Activated CD4-positive, alpha-beta T cell treated with anti-CD3 and anti-CD28 coated beads, Interleukin-2, amount 10 ng/mL, durations not matched to agents 7 days and 5 days (primary cell): ENCODE data around the gene KLHL36. TPM values are rescaled to one million over a fixed set of nuclear protein-coding genes. Genes with fewer than 3 reads are reported as not detected.

Experiments used
- CTCF ChIA-PET: fragments of 350-600 bp; sonication (Branson Sonifier 250); formaldehyde crosslinking; loops from one replicate; lab custom pipeline; 2021; ENCODE audit warnings: antibody characterized with exemption; lab: Charles Lee
- POLR2A ChIA-PET: fragments of 350-600 bp; sonication (Branson Sonifier 250); formaldehyde crosslinking; loops from one replicate; lab custom pipeline; 2021; ENCODE audit warnings: antibody characterized with exemption; lab: Charles Lee
- DNase-seq: peaks from one replicate; pipeline ENCODE4 v3.0.0-alpha.2; 2020
- H3K27ac Mint-ChIP-seq: one replicate; pipeline ENCODE4 v1.8.0; 2021; ENCODE audit warnings: mild to moderate bottlenecking, moderate library complexity, mixed read lengths
- H3K27me3 Mint-ChIP-seq: one replicate; pipeline ENCODE4 v1.8.0; 2021; ENCODE audit warnings: mixed read lengths
- H3K36me3 Mint-ChIP-seq: one replicate; pipeline ENCODE4 v1.8.0; 2021; ENCODE audit warnings: low read depth, mixed read lengths
- H3K4me1 Mint-ChIP-seq: one replicate; pipeline ENCODE4 v1.8.0; 2021; ENCODE audit warnings: mixed read lengths
- H3K4me3 Mint-ChIP-seq: one replicate; pipeline ENCODE4 v1.8.0; 2021; ENCODE audit warnings: mild to moderate bottlenecking, moderate library complexity, mixed read lengths
- H3K9me3 Mint-ChIP-seq: one replicate; pipeline ENCODE4 v1.8.0; 2021; ENCODE audit warnings: mixed read lengths
- total RNA-seq, 2 experiments: library from RNA; stranded (reverse); gene quantifications; one replicate each; pipeline ENCODE4 v1.2.3, GENCODE V29; 2021

Gene KLHL36
- total RNA-seq, 2 experiments from 2014 or later, result 37.5 to 46.2 TPM

DNA sequence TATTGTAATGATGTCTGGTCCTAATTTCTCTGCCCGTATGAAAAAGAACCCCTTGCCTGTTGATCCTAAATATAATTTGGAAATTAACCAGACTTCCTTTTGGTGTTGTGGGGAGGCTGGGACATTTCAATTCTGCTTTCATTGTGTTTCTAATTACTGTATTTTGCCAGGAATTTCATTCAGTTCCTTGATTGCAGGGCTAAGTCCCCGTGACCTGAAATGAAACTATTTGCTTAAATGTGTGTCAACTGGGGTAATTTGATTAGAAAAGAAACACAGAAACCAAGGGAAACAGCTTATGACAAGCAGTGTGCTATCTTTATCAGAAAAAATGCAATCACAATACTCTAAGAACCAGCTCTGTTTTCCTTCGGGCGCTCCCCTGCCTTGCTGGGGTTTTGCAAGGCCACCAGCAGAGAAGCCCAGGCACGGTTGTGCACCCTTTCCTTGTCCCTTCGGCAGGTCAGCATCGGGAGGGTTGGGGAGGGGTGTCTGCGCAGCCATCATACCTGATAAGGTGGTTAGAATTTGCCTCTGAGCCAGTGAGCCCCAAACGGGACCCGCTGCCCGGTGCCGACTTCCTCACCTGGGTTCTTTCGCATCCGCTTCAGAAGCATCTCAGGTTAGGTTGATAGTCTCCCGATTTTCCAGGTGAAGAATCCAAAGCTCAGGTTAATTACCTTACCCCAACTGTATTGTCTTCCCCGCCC, 19.4 kb downstream of the KLHL36 start:
- no peak for DNase-seq
- ChIA-PET CTCF (no interaction called here), POLR2A (no interaction called here)
- H3K9me3 Mint-ChIP-seq, result no peaks in the 10 kb centered on the region
- H3K4me1 Mint-ChIP-seq, result peaks cover 6% of the 10 kb centered on the region
- no peaks in the 10 kb centered on the region for H3K27me3 Mint-ChIP-seq
- H3K27ac Mint-ChIP-seq, result no peak overlapping the region
- H3K4me3 Mint-ChIP-seq, result no peak overlapping the region
- peaks cover 20% of the 10 kb centered on the region for H3K36me3 Mint-ChIP-seq

DNA sequence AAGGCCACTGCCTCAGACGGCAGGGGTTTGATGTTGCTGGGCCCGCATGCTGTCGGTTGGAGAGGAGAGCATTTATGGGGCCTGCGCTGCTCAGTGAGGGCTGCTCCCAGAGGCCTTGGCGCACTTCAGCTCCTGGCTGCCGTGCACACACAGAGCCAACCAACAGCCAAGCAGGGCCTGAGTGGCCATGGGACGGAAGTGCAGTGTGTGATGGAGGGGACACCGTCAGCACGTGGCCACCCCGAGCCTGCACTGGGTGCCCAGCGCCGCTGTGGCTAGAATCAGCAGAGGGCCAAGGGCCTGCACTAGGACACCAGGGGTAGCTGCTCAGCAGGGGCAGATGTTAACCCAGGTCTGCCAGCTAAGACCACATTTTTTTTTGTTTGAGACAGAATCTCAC, 21.8 kb downstream of the KLHL36 start:
- no peak overlapping the region for H3K4me3 Mint-ChIP-seq
- H3K27me3 Mint-ChIP-seq, result no peaks in the 10 kb centered on the region
- no peaks in the 10 kb centered on the region for H3K9me3 Mint-ChIP-seq
- H3K4me1 Mint-ChIP-seq, result peaks cover 6% of the 10 kb centered on the region
- POLR2A ChIA-PET, result no interaction called here
- CTCF ChIA-PET, result interaction anchor here (1.1 kb wide), 1 partner anchor 53 kb away, joined by 5 read pairs; no protein-coding TSS in a partner anchor
- DNase-seq, result no peak
- peaks cover 5% of the 10 kb centered on the region for H3K36me3 Mint-ChIP-seq
- H3K27ac Mint-ChIP-seq, result no peak overlapping the region

DNA sequence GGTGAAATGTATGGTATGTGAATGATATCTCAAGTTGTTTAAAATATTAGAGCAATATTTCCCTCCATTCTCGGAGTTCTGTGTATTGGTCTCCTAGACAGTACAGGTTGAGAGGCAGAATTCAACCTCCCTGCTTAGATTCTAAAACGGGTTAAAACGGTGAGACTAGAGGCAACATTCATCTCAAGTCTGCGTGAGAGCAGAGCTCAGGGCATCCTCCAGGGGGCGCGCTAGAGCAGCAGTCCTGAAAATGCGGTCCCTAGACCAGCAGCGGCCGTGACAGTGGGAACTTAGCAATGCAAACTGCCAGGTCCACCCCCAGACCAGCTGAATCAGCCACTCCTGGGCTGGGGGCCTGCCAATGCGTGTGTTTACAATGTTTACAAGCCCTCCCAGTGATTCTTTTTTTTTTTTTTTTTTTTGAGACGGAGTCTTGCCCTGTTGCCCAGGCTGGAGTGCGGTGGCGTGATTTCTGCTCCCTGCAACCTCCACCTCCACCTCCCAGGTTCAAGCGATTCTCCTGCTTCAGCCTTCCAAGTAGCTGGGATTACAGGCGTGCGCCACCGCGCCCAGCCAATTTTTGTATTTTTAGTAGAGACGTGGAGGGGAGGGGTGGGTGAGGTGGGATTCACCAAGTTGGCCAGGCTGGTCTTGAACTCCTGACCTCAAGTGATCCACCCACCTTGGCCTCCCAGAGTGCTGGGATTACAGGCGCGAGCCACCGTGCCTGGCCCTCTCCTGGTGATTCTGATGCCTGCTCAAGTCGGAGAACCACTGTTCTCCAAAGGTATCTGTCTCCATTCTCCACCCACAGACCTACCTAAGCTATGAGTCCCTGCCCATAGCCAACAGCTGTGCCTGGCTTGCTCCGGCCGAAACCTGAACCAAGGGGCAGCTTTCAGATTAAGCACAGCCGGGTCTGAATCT, 24.2 kb downstream of the KLHL36 start:
- H3K27ac Mint-ChIP-seq, result no peak overlapping the region
- peaks cover 4% of the 10 kb centered on the region for H3K27me3 Mint-ChIP-seq
- no peaks in the 10 kb centered on the region for H3K9me3 Mint-ChIP-seq
- CTCF ChIA-PET, result interaction anchor here (0.7 to 3.2 kb wide), 22 partner anchors 9 to 166 kb away, joined by 3 to 26 read pairs (median 4); partner anchors contain the start of gene KLHL36
- peak; percentile 82 for DNase-seq
- peaks cover 1% of the 10 kb centered on the region for H3K36me3 Mint-ChIP-seq
- H3K4me1 Mint-ChIP-seq, result peaks cover 6% of the 10 kb centered on the region
- H3K4me3 Mint-ChIP-seq, result no peak overlapping the region
- POLR2A ChIA-PET, result no interaction called here

- Mint-ChIP-seq H3K27ac (no peak overlapping the region), H3K4me3 (no peak overlapping the region), H3K27me3 (peaks cover 6% of the 10 kb centered on the region), H3K36me3 (no peaks in the 10 kb centered on the region), H3K4me1 (peaks cover 6% of the 10 kb centered on the region), H3K9me3 (no peaks in the 10 kb centered on the region)
- ChIA-PET CTCF (interaction anchor here (0.7 to 3.2 kb wide), 12 partner anchors 9 to 167 kb away, joined by 3 to 26 read pairs (median 6); no protein-coding TSS in a partner anchor), POLR2A (no interaction called here)
- no peak for DNase-seq
Measured at GRCh38 chr16:84673203-84673535, 24.9 kb downstream of the KLHL36 start.

DNA sequence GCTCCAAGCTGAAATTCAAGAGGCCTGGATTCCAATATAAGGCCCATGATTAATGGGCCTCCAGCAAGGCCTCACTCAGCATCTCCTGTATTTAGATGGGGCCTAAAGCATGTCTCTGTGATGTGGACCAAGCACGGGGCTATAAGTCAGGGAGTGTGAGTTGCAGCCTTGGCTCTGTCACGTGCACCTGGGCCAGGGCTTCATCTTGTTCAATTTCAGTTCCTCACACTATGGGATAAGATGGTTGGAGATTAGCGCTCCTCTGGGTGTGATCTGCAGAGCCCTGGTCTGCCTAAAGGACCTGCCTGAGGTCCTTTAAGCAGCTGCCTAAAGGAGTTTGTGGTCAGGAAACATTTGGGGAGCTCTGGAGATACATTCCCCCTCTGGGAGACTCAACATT, 25.2 kb downstream of the KLHL36 start:
- Mint-ChIP-seq H3K36me3 (no peaks in the 10 kb centered on the region), H3K4me3 (no peak overlapping the region), H3K4me1 (peaks cover 6% of the 10 kb centered on the region), H3K9me3 (no peaks in the 10 kb centered on the region), H3K27ac (no peak overlapping the region), H3K27me3 (peaks cover 6% of the 10 kb centered on the region)
- DNase-seq, result no peak
- ChIA-PET CTCF (interaction anchor here (0.7 to 3.2 kb wide), 7 partner anchors 8 to 167 kb away, joined by 3 to 26 read pairs (median 7); no protein-coding TSS in a partner anchor), POLR2A (no interaction called here)

- Mint-ChIP-seq H3K36me3 (no peaks in the 10 kb centered on the region), H3K27me3 (peaks cover 13% of the 10 kb centered on the region), H3K4me3 (no peak overlapping the region), H3K4me1 (peaks cover 6% of the 10 kb centered on the region), H3K27ac (no peak overlapping the region), H3K9me3 (no peaks in the 10 kb centered on the region)
- CTCF ChIA-PET, result no interaction called here
- no peak for DNase-seq
- POLR2A ChIA-PET, result no interaction called here
Measured at GRCh38 chr16:84675423-84675822, 27.1 kb downstream of the KLHL36 start.

- CTCF ChIA-PET, result no interaction called here
Measured at GRCh38 chr16:84675884-84676283, 27.6 kb downstream of the KLHL36 start.

DNA sequence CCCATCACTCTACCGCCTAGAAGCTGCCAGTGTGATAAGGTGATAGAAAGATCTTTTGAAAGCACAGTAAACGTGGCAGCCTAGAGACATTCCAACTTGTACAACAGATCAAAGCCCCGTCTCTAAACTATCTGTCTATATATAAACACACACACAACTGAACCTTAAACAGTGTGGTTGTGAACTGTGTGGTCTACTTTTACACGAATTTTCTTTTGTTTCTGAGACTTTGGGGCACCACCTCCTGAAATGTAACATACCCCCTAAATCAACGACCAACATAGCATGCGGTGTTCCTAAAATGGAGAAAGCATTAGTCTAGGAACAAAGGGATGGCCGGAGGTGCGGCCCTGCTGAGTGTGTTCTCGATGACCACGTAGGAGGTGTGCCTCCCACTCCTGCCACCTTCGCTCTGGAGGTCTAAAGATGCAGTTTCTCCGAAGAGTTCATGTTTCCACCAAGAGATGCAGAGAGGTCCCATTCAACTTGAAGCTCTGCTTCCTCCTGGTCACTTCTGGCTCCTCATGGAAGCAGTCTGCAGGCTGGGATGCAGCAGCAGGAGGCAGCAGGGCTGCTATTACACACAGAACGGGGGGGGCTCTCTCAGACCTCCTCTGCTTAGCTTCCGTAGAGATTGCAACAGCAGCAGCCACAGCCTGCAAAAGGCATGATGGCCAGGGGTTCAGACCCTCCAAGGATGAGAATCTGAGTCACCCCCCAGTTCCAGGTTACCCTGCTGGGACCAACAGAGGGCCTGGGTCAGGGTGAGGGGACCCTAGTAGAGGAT, 28.9 kb downstream of the KLHL36 start:
- Mint-ChIP-seq H3K27ac (no peak overlapping the region), H3K9me3 (no peaks in the 10 kb centered on the region), H3K36me3 (no peaks in the 10 kb centered on the region), H3K4me1 (peaks cover 3% of the 10 kb centered on the region), H3K4me3 (no peak overlapping the region), H3K27me3 (peaks cover 21% of the 10 kb centered on the region)
- ChIA-PET CTCF (interaction anchor here (0.6 kb wide), 1 partner anchor 78 kb away, joined by 4 read pairs; no protein-coding TSS in a partner anchor), POLR2A (no interaction called here)
- DNase-seq, result no peak

More at GRCh38 chr16:84675884-84676283, 27.6 kb downstream of the KLHL36 start:
- peaks cover 17% of the 10 kb centered on the region for H3K27me3 Mint-ChIP-seq
- no peaks in the 10 kb centered on the region for H3K36me3 Mint-ChIP-seq
- DNase-seq, result no peak
- peaks cover 6% of the 10 kb centered on the region for H3K4me1 Mint-ChIP-seq
- no peaks in the 10 kb centered on the region for H3K9me3 Mint-ChIP-seq
- no peak overlapping the region for H3K27ac Mint-ChIP-seq
- no peak overlapping the region for H3K4me3 Mint-ChIP-seq
- POLR2A ChIA-PET, result no interaction called here

- Mint-ChIP-seq H3K36me3 (no peaks in the 10 kb centered on the region), H3K4me3 (no peak overlapping the region), H3K9me3 (no peaks in the 10 kb centered on the region), H3K27ac (no peak overlapping the region), H3K27me3 (peaks cover 21% of the 10 kb centered on the region), H3K4me1 (no peaks in the 10 kb centered on the region)
- ChIA-PET CTCF (interaction anchor here (0.6 kb wide), 1 partner anchor 77 kb away, joined by 4 read pairs; no protein-coding TSS in a partner anchor), POLR2A (no interaction called here)
- DNase-seq, result no peak
Measured at GRCh38 chr16:84677849-84678248, 29.5 kb downstream of the KLHL36 start.

GRCh38 chr16:84678541-84678940, 30.2 kb downstream of the KLHL36 start:
- no peak for DNase-seq
- H3K9me3 Mint-ChIP-seq, result no peaks in the 10 kb centered on the region
- POLR2A ChIA-PET, result no interaction called here
- H3K4me1 Mint-ChIP-seq, result no peaks in the 10 kb centered on the region
- CTCF ChIA-PET, result interaction anchor here (0.6 kb wide), 1 partner anchor 456 kb away, joined by 3 read pairs; no protein-coding TSS in a partner anchor
- peaks cover 22% of the 10 kb centered on the region for H3K27me3 Mint-ChIP-seq
- no peak overlapping the region for H3K27ac Mint-ChIP-seq
- H3K36me3 Mint-ChIP-seq, result no peaks in the 10 kb centered on the region
- H3K4me3 Mint-ChIP-seq, result no peak overlapping the region

- POLR2A ChIA-PET, result no interaction called here
- peaks cover 26% of the 10 kb centered on the region for H3K27me3 Mint-ChIP-seq
- no peaks in the 10 kb centered on the region for H3K36me3 Mint-ChIP-seq
- no peak overlapping the region for H3K4me3 Mint-ChIP-seq
- no peaks in the 10 kb centered on the region for H3K4me1 Mint-ChIP-seq
- CTCF ChIA-PET, result interaction anchor here (2.2 kb wide), 1 partner anchor 46 kb away, joined by 5 read pairs; no protein-coding TSS in a partner anchor
- no peak for DNase-seq
- H3K27ac Mint-ChIP-seq, result no peak overlapping the region
- no peaks in the 10 kb centered on the region for H3K9me3 Mint-ChIP-seq
Measured at GRCh38 chr16:84680165-84680842, 32.0 kb downstream of the KLHL36 start.
